IMR-90 (cell line): ENCODE measurements around the gene NT5E.

ENCODE experiments used
- CEBPB ChIP-seq: IDR thresholded peaks from 2 replicates; pipeline ENCODE4 v1.6.1; 2012; ENCODE audit warnings: low read depth, low read length, improper control_type of control experiment
- CHD1 ChIP-seq: IDR thresholded peaks from 2 replicates; pipeline ENCODE4 v1.6.1; 2012; ENCODE audit warnings: low read depth, low read length, improper control_type of control experiment
- MAZ ChIP-seq: IDR thresholded peaks from 2 replicates; pipeline ENCODE4 v1.6.1; 2012; ENCODE audit warnings: low read depth, mild to moderate bottlenecking, low read length, improper control_type of control experiment, moderate library complexity, borderline replicate concordance
- MXI1 ChIP-seq: IDR thresholded peaks from 2 replicates; pipeline ENCODE4 v1.6.1; 2012; ENCODE audit warnings: low read depth, mild to moderate bottlenecking, low read length, moderate library complexity, borderline replicate concordance
- POLR2A ChIP-seq: IDR thresholded peaks from 2 replicates; pipeline ENCODE4 v1.6.1; 2012; ENCODE audit warnings: mild to moderate bottlenecking, low read depth, low read length
- RAD21 ChIP-seq: IDR thresholded peaks from 2 replicates; pipeline ENCODE4 v1.6.1; 2012; ENCODE audit warnings: low read length, improper control_type of control experiment
- RCOR1 ChIP-seq: IDR thresholded peaks from 2 replicates; pipeline ENCODE4 v1.6.1; 2012; ENCODE audit warnings: mild to moderate bottlenecking, low read length, improper control_type of control experiment; ENCODE audit not compliant: insufficient replicate concordance
- RFX5 ChIP-seq: IDR thresholded peaks from 2 replicates; pipeline ENCODE4 v1.8.0; 2012; ENCODE audit warnings: low read depth, mild to moderate bottlenecking, low read length, moderate library complexity
- SMC3 ChIP-seq: fragments of 150-350 bp; IDR thresholded peaks from 2 replicates; pipeline ENCODE4 v1.6.1; 2016; ENCODE audit warnings: low read depth, mild to moderate bottlenecking, antibody characterized with exemption, low read length, moderate library complexity
- USF2 ChIP-seq: fragments of 150-350 bp; IDR thresholded peaks from 2 replicates; pipeline ENCODE4 v1.6.1; 2017; ENCODE audit warnings: mild to moderate bottlenecking, antibody characterized with exemption, low read length, low read depth
- TF ChIP-seq, protein P1 (sequence below): conservative IDR thresholded peaks from 2 replicates; pipeline ENCODE4 v1.5.1; 2012; ENCODE audit warnings: mild to moderate bottlenecking, low read depth, low read length, improper control_type of control experiment

GRCh38 chr6:85464260-85464644, 14.4 kb downstream of the NT5E start:
- TF ChIP-seq, protein P1, sequence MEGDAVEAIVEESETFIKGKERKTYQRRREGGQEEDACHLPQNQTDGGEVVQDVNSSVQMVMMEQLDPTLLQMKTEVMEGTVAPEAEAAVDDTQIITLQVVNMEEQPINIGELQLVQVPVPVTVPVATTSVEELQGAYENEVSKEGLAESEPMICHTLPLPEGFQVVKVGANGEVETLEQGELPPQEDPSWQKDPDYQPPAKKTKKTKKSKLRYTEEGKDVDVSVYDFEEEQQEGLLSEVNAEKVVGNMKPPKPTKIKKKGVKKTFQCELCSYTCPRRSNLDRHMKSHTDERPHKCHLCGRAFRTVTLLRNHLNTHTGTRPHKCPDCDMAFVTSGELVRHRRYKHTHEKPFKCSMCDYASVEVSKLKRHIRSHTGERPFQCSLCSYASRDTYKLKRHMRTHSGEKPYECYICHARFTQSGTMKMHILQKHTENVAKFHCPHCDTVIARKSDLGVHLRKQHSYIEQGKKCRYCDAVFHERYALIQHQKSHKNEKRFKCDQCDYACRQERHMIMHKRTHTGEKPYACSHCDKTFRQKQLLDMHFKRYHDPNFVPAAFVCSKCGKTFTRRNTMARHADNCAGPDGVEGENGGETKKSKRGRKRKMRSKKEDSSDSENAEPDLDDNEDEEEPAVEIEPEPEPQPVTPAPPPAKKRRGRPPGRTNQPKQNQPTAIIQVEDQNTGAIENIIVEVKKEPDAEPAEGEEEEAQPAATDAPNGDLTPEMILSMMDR, result no peak
- no peak; the same call in 1 of the 2 replicates for TF ChIP-seq POLR2A
- TF ChIP-seq SMC3, result 0 out of 2 replicates have a peak, but pooled peaks have one; percentile 12
- TF ChIP-seq CEBPB, result peak; percentile 93
- TF ChIP-seq RCOR1, result peak; percentile 56
- TF ChIP-seq RAD21, result no peak
- TF ChIP-seq USF2, result no peak
- no peak for TF ChIP-seq RFX5
- peak; percentile 70; the same call in 1 of the 2 replicates for TF ChIP-seq MAZ
- 0 out of 2 replicates have a peak, but pooled peaks have one; percentile 24 for TF ChIP-seq MXI1
- TF ChIP-seq CHD1, result no peak
